ENCODE measurements around the gene CDH24. TPM values are rescaled to one million over a fixed set of nuclear protein-coding genes. Genes with fewer than 3 reads are reported as not detected.
A peak's percentile ranks its signal among the peaks of the same experiment; 100 is the strongest.

Gene CDH24
- total RNA-seq, 1 donor from 2014 or later = 7.8 TPM

DNA sequence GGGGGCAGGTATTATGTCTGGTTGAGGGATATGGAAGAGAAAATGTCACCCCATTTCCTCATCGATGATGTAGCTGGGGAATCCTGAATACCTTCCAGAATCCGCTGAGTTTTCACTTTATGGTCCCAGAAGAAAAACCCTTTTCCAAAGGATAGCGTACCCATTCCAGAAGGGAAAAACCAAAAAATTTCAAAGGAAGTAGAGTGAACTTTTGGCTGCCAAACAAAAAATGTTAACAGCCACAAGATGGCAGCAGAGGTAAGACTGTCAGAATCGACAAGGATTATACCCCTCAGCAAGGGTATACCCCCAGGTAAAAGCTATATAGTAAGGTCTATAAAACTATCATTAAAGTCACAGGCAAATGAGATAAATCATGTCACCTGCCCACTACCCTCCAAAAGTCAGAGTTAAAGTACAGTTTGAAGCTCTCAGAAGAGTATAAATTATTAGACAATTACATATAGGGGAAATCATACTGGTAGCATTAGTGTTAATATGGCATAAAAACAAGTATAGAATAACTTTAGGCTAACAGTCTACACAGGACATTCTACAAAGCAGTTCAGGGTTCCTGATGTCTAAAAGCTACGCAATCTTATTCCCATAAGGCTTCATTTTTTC, 19.6 kb upstream of the CDH24 start:
- Histone ChIP-seq H3K9me3 (no peaks in the 10 kb centered on the region), H3K4me1 (peaks cover 29% of the 10 kb centered on the region), H3K4me3 (no peak overlapping the region), H3K36me3 (peaks cover 97% of the 10 kb centered on the region), H3K27ac (no peak overlapping the region), H3K27me3 (no peaks in the 10 kb centered on the region)
- TF ChIP-seq, protein P1, sequence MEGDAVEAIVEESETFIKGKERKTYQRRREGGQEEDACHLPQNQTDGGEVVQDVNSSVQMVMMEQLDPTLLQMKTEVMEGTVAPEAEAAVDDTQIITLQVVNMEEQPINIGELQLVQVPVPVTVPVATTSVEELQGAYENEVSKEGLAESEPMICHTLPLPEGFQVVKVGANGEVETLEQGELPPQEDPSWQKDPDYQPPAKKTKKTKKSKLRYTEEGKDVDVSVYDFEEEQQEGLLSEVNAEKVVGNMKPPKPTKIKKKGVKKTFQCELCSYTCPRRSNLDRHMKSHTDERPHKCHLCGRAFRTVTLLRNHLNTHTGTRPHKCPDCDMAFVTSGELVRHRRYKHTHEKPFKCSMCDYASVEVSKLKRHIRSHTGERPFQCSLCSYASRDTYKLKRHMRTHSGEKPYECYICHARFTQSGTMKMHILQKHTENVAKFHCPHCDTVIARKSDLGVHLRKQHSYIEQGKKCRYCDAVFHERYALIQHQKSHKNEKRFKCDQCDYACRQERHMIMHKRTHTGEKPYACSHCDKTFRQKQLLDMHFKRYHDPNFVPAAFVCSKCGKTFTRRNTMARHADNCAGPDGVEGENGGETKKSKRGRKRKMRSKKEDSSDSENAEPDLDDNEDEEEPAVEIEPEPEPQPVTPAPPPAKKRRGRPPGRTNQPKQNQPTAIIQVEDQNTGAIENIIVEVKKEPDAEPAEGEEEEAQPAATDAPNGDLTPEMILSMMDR (IDR thresholded peaks at IDR 0.05) = peak; percentile 60
- ATAC-seq (peak; percentile 37), DNase-seq (no peak)
- intact Hi-C loops (cut with DNase I) = no loop called here

DNA sequence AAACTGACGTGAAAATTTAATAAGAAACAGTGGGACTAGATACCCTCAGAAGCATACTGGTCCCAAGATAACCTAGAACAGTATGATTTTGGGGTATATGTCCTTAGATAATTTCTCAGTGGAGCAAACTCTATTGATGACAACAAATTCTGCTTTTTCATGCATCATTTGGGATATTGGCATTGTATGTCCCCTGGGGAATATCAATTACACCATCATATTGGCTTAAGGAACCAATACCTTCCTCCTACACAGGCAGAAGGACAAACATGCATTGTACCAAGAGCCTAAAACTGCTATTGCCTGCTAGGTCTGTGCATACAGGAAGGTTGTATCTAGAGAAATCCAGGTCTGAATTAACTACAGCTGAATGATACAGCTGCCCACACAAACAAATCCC, 17.6 kb upstream of the CDH24 start:
- H3K9me3 ChIP-seq = no peaks in the 10 kb centered on the region
- DNase-seq (no peak), ATAC-seq (no peak)
- H3K36me3 ChIP-seq = peaks cover 77% of the 10 kb centered on the region
- peaks cover 43% of the 10 kb centered on the region for H3K4me1 ChIP-seq
- no peaks in the 10 kb centered on the region for H3K27me3 ChIP-seq
- H3K27ac ChIP-seq = no peak overlapping the region
- H3K4me3 ChIP-seq = no peak overlapping the region
- TF ChIP-seq, protein P1 (IDR thresholded peaks at IDR 0.05) = no peak
- intact Hi-C loops (cut with DNase I) = no loop called here

DNA sequence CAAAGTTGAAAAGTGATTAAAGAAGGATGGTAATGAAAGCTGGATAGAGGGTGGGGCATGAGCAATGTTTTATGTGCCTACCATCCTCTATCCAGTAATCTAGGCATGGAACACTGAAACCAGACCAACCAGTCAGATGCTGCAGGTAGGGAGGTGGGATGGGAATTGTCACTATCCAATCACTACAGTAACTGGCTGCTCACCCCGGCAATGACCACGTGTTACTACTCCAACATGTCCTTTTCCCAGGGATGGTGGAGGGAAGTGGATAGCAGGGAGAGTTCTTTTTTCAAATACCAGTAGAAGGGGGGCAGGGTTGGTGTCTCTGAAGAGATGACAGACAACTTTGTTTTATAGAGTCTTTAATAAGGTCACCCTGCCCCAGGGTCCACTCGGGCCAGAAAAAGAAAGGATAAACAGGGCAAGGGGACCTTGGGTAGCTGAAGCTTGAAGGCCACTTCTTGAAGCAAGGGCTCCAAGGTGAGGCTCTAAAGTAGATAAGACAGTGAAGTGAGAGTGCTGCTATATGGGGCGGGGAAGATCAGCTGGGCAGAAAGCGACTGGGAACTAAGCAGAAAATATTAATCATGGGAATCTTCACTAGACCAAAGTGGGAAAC, 14.7 kb upstream of the CDH24 start:
- H3K36me3 ChIP-seq = peaks cover 72% of the 10 kb centered on the region
- peak overlapping the region; percentile 74 for H3K27ac ChIP-seq
- H3K4me1 ChIP-seq = peaks cover 35% of the 10 kb centered on the region
- DNase-seq (no peak), ATAC-seq (no peak)
- TF ChIP-seq, protein P1 (IDR thresholded peaks at IDR 0.05) = no peak
- no peaks in the 10 kb centered on the region for H3K27me3 ChIP-seq
- intact Hi-C loops (cut with DNase I) = no loop called here
- H3K4me3 ChIP-seq = peak overlapping the region; percentile 71
- H3K9me3 ChIP-seq = no peaks in the 10 kb centered on the region

DNA sequence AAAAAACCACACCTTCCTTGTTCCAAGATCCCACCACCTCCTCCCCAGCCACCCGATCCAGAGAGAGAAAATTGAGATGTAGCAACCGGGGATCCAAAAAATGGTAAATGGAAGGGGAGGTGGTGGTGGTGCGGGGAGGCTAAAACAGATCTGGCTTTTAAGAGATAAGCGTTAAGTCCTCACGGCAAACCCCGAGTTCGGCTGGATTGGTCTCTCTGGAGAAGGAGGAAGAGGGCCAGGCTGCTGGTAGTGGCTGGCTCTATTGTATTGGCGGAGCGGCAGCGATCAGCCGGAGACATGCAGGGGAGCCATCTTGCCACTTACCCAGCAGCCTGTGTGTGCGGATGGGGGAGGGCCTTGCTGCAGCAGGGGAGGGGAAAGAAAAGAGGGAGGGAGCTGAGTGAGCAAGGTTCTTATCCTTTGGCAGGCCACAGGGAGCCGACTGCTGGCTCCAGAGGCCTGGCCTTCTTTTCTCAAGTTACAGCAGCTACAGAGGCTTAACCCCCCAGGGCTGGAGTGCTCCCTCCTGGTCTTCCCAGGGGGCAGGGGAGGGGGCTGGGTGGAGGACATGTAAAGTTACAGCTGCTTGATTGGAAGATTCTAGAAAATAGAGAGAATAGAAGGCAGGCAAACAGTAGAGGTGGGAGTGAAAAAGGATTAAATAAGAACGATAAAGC, 14.1 kb upstream of the CDH24 start:
- intact Hi-C loops (cut with DNase I) = no loop called here

DNA sequence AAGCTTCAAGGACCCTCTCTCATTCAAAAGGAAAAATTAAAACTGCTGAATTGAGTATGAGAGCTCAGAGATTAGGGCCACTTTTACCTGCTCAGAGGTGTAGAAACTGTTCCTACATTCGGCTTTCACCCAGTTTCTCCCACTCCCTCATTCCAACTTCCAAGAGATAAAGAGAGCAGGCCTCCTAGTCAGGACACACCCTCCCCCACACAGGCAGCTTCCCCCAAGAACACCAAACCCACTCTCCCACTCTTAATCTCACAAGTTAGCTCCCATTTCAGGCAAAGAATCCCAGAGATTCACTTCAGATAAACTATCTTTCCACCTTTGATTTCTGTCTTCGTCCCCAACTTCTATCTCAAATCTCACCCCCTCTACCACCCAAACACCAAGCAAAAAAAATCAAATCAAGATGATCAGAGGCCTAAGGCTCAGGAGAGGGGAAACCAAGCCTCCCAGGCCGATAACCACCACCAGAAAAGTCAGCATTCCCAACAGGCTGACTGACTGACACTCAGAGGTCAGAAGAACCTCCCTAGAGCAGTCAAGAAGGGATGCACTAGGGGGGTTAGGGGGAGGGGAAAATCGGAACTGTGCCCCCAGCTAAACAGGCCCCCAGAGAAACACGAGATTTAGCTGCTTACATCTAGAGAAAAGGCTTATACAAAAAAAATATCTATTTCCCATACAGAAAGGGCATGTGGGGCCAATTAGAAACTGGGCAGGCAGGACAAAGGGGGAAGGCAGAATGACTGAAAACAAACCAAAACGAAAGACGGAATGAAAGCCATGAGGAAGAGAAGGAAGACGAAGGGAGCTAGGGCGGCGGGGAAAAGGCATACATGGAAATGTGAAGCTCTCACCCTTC, 13.2 kb upstream of the CDH24 start:
- Histone ChIP-seq H3K4me1 (peaks cover 33% of the 10 kb centered on the region), H3K9me3 (no peaks in the 10 kb centered on the region), H3K4me3 (peak overlapping the region; percentile 71), H3K27ac (peak overlapping the region; percentile 74), H3K36me3 (peaks cover 72% of the 10 kb centered on the region), H3K27me3 (no peaks in the 10 kb centered on the region)
- DNase-seq (no peak), ATAC-seq (no peak)
- TF ChIP-seq, protein P1 (IDR thresholded peaks at IDR 0.05) = no peak
- intact Hi-C loops (cut with DNase I) = no loop called here

More for the DNA sequence above, 14.1 kb upstream of the CDH24 start:
- DNase-seq (peak; percentile 90), ATAC-seq (peak; percentile 95)
- H3K9me3 ChIP-seq = no peaks in the 10 kb centered on the region
- H3K4me1 ChIP-seq = peaks cover 33% of the 10 kb centered on the region
- TF ChIP-seq, protein P1 (IDR thresholded peaks at IDR 0.05) = no peak
- peak overlapping the region; percentile 71 for H3K4me3 ChIP-seq
- peaks cover 72% of the 10 kb centered on the region for H3K36me3 ChIP-seq
- H3K27ac ChIP-seq = peak overlapping the region; percentile 74
- H3K27me3 ChIP-seq = no peaks in the 10 kb centered on the region

Measured in upper lobe of right lung (tissue), 1 donor.